H54 (cell line): ENCODE results near the gene KRT71.
"Not testable (repeated sequence)": the region's sequence is repeated elsewhere in the genome, so short reads cannot be mapped to it uniquely, and the experiment has no call there.

Source experiments
- DNase-seq: peaks from one replicate; pipeline ENCODE4 v3.0.0; 2011; ENCODE audit warnings: low spot score, mixed read lengths; ENCODE audit not compliant: insufficient read length
- FAIRE-seq: peaks from 3 replicates; lab custom pipeline; 2011; peaks lifted over from hg19 to GRCh38; lab: Jason Lieb, UNC
- POLR2A ChIP-seq: IDR thresholded peaks from 2 replicates; pipeline ENCODE4 v1.6.1; 2011; ENCODE audit warnings: low read depth, mild to moderate bottlenecking, low read length

The KRT71 gene

DNA sequence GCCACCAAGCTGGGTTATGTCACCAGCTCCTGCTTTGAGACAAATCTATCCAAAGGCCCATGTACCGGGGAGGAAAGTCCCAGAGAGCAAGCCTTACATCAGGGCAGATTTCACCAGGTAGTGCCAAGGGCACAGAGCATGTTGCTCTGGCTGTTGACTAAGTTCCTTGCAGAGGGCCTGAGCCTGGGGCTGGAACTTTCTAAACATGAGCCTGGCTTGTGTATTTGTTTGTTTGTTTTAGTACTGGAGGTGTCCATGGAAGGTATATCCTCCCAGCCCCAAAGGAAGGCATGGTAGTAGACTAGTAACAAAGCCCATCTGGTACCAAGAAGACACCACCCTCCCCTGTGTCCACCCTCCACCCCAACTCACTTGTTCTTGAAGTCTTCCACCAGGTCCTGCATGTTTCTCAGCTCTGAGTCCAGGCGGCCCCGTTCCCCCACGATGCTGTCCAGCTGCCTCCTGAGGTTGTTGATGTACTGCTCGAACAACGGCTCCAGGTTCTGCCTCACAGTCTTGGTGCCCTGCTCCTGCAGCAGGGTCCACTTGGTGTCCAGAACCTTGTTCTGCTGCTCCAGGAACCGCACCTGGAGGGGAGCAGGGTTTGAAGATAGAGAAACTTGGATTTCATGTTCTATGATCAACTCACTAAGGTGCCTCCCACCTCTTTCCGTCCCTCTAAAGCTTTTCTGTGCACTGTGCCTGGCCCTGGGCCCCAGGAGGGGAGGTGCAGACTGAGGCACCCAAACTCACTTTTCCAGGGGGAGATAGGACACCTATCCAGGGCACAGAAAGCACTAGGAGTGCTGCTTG lies 34.2 kb downstream of the KRT71 start:
- no peak for DNase-seq
- TF ChIP-seq POLR2A, result no peak
- no peak for FAIRE-seq

- FAIRE-seq, result no peak
- DNase-seq, result no peak
- no peak for TF ChIP-seq POLR2A
Observed at GRCh38 chr12:52517888-52518287, 35.1 kb downstream of the KRT71 start.

GRCh38 chr12:52517005-52517835 lies 35.7 kb downstream of the KRT71 start:
- FAIRE-seq (no peak), DNase-seq (no peak)
- TF ChIP-seq POLR2A, result no peak

GRCh38 chr12:52515927-52516831 lies 36.8 kb downstream of the KRT71 start:
- no peak for FAIRE-seq
- no peak for DNase-seq
- no peak for TF ChIP-seq POLR2A

GRCh38 chr12:52515319-52515646 lies 37.7 kb downstream of the KRT71 start:
- no peak for FAIRE-seq
- DNase-seq, result no peak
- no peak for TF ChIP-seq POLR2A

- DNase-seq, result no peak
- no peak for TF ChIP-seq POLR2A
- FAIRE-seq, result no peak
Observed at GRCh38 chr12:52514471-52515318, 38.2 kb downstream of the KRT71 start.

- no peak for FAIRE-seq
- no peak for DNase-seq
- TF ChIP-seq POLR2A, result no peak
Observed at GRCh38 chr12:52513736-52514135, 39.2 kb downstream of the KRT71 start.

GRCh38 chr12:52508211-52508610 lies 44.7 kb downstream of the KRT71 start:
- no peak for DNase-seq
- no peak for FAIRE-seq
- no peak for TF ChIP-seq POLR2A

DNA sequence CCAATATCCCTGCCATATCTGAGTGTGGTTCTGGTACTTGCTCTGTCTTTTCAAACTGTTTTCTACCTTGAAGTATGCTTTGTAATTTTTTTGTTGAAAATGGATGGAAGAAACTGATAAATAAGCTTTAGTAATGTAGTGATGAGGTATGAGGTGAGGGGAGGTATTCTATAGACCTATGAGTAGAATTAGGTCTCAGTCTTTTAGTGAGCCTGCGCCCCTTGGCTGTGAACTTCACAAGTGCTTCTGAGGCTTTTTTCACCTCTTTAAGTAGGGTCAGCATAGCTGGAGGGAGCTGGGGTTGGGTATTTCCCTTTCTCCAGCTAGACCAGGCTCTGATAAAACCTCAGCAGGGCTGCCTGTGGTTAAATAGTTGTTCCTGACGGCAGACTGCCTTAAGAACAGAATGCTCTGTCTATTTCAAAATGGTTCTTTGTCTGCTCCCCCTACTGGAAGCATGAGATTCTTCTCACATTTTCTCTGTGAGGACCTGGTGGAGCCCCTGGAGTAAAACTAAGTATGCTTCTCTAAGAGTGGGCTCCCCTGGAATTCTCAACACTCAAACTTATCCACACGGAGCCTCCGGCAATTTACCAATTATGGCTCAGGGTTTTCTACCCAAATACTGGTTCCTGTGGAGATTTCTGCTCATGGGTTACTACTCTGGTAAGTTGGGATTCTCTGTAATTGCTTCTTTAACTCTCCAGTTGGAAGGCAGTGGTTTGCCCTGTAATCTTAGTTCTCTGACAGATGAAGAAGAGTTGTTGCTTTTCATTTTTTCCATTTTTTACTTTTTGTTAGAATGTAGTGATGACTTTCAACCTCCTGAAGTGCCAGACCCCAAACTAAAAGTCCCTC lies 45.9 kb downstream of the KRT71 start:
- FAIRE-seq, result peak; percentile 75

GRCh38 chr12:52502877-52503276 lies 50.1 kb downstream of the KRT71 start:
- DNase-seq (no peak), FAIRE-seq (no peak)
- TF ChIP-seq POLR2A, result no peak

More for the DNA sequence above, 45.9 kb downstream of the KRT71 start:
- DNase-seq, result peak; percentile 31
- TF ChIP-seq POLR2A, result no peak

DNA sequence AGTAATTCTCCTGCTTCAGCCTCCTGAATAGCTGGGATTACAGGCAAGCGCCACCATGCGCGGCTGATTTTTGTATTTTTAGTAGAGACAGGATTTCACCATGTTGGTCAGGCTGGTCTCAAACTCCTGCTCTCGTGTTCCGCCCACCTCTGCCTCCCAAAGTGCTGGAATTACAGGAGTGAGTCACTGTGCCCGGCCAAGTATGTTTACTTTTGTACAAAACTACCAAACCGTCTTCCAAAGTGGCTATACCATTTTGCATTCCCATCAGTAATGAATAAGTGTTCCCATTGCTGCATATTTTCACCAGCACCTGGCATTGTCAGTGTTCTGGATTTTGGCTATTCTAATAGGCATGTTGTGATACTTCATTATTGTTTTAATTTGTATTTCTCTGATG lies 51.5 kb downstream of the KRT71 start:
- TF ChIP-seq POLR2A, result no peak
- no peak for DNase-seq
- no peak for FAIRE-seq

DNA sequence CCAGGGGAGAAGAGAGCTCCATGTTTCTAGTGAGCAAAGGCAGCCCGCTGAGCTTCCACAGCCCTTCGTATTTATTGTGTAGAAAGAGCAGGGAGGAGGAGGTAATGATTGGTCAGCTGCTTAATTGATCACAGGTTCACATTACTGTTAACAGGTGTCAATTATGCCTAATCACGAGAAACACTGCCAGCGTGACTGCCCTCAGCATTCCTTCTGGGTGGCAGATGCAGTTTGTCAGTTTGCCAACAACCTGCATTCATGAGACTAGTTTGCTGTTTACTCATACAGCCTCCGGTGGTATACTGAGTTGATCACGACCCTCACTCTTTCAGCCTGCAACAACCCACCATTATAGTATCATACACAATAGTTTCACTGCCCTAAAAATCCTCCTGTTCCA lies 52.4 kb downstream of the KRT71 start:
- not testable (repeated sequence) for FAIRE-seq, DNase-seq
